Measurements from ENCODE around the gene SPDYE4.
A peak's percentile ranks its signal among the peaks of the same experiment; 100 is the strongest.

Gene SPDYE4

DNA sequence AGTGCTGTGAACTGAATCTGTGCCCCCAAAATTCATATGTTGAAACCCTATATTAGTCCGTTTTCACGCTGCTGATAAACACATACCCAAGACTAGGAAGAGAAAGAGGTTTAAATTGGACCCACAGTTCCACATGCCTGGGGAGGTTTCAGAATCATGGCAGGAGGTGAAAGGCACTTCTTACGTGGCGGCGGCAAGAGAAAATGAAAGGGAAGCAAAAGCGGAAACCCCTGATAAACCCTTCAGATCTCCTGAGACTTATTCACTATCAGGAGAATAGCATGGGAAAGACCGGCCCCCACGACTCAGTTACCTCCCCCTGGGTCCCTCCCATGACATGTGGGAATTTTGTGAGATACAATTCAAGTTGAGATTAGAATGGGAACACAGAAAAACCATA lies 3.7 kb upstream of the SPDYE4 start:
- CTCF ChIA-PET, result no interaction called here
- POLR2A ChIA-PET (ENCODE audit: low non-redundant PET), result no interaction called here
- no peak for TF ChIP-seq CTCF (conservative IDR thresholded peaks at IDR 0.05; ENCODE audit: low read depth)
- no peak for DNase-seq (ENCODE audit: low spot score)
- no peak overlapping the region for H3K27ac ChIP-seq

- ChIA-PET POLR2A (ENCODE audit: low non-redundant PET) (no interaction called here), CTCF (interaction anchor here (1.2 kb wide), 1 partner anchor 11 kb away, joined by 3 read pairs; no protein-coding TSS in a partner anchor)
- no peak for TF ChIP-seq CTCF (conservative IDR thresholded peaks at IDR 0.05; ENCODE audit: low read depth)
- DNase-seq (ENCODE audit: low spot score), result no peak
- H3K27ac ChIP-seq, result no peak overlapping the region
These were observed 1.2 kb downstream of the SPDYE4 start for GRCh38 chr17:8757189-8757588.

DNA sequence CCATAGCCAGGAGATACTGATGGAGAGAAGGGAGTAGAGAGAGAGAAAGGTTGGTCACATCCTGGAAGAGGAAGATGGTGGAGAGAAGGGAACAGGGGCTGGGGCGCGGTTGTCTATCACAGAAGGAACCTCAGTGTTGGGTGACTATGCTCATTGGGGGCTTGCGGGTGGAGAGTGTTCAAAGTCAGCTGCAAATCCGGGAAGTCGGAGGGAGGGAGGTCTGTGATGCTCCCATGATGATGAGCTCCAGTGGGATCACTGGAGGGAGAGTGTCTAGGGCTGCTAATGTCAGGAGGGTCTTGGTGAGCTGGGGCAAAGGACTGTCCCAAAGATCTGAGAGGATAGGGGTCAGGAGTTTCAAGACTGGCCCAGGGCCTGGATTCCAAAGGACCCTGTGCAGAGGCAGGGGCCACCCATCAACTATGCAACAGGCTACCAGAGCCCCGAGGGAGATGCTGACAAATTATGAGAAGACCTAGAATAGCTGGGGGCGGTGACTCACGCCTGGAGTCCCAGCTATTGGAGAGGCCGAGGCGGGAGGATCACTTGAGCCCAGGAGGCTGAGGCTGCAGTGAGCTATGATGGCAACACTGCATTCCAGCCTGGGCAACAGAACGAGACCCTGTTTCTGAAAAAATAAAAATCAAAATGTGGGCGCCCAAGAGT lies 2.6 kb downstream of the SPDYE4 start:
- no peak for DNase-seq (ENCODE audit: low spot score)
- POLR2A ChIA-PET (ENCODE audit: low non-redundant PET), result no interaction called here

DNA sequence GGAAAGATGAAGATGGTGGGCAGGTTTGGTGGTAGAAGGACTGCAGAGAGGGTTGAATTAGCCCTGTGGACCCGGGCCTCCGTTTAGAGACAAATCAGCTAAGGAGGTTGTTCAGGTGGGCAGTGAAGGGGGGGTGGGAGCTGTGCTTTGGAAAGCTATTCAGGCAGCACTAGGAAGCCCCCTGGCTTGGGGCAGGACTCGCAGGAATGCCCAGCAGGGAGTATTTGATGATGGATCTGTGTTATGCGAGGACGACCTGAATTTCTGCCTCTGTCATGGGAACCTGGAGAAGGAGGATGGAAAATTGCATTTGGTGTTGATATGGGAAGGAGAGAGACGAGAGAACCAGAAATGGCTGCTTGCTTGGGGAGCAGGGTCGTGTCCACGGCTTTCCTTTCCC lies 3.5 kb downstream of the SPDYE4 start:
- CTCF ChIA-PET, result no interaction called here
- no peak overlapping the region for H3K27ac ChIP-seq
- no peak for TF ChIP-seq CTCF (conservative IDR thresholded peaks at IDR 0.05; ENCODE audit: low read depth)
- POLR2A ChIA-PET (ENCODE audit: low non-redundant PET), result no interaction called here
- no peak for DNase-seq (ENCODE audit: low spot score)

More for the DNA sequence above, 2.6 kb downstream of the SPDYE4 start:
- CTCF ChIA-PET, result no interaction called here
- no peak for TF ChIP-seq CTCF (conservative IDR thresholded peaks at IDR 0.05; ENCODE audit: low read depth)
- no peak overlapping the region for H3K27ac ChIP-seq

GRCh38 chr17:8753976-8754440 lies 4.3 kb downstream of the SPDYE4 start:
- TF ChIP-seq CTCF (conservative IDR thresholded peaks at IDR 0.05; ENCODE audit: low read depth), result no peak; the same call in 1 of the 2 replicates
- peak; percentile 25 for DNase-seq (ENCODE audit: low spot score)
- CTCF ChIA-PET, result no interaction called here
- POLR2A ChIA-PET (ENCODE audit: low non-redundant PET), result no interaction called here
- H3K27ac ChIP-seq, result no peak overlapping the region

- no peak for TF ChIP-seq CTCF (conservative IDR thresholded peaks at IDR 0.05; ENCODE audit: low read depth)
- CTCF ChIA-PET, result interaction anchor here (0.6 to 0.7 kb wide), 4 partner anchors 15 to 682 kb away, joined by 3 to 7 read pairs (median 4); no protein-coding TSS in a partner anchor
- no peak overlapping the region for H3K27ac ChIP-seq
- POLR2A ChIA-PET (ENCODE audit: low non-redundant PET), result no interaction called here
- no peak for DNase-seq (ENCODE audit: low spot score)
These were observed 5.0 kb downstream of the SPDYE4 start for GRCh38 chr17:8753136-8753975.
